NCI-H2227 (cell line): ENCODE measurements around the gene ZER1.
A peak's percentile ranks its signal among the peaks of the same experiment; 100 is the strongest.

Source experiments
- DNase-seq: peaks from one replicate; lab custom pipeline; 2025; ENCODE audit not compliant: unreplicated experiment; lab: John Stamatoyannopoulos, UW

ZER1 gene

DNA sequence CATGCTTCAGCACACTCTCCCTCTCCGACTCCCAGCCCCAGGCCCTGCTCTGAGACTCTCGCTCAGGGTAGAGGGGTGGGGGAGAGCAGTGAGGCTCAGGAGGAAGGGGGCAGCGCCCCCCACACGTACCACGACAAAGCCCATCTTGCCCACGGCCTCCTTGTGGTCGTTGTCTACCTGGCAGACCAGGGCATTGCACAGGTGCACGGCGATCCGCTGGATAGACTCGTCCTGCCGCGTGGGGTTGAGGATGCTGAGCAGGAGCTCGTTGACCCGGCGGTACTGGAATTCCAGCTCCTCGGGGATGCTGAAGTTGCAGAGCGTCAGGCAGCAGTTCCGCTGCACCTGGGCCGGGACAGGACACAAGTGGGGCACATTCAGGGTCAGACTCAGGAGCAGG lies 29.3 kb downstream of the ZER1 start:
- no peak for DNase-seq

DNA sequence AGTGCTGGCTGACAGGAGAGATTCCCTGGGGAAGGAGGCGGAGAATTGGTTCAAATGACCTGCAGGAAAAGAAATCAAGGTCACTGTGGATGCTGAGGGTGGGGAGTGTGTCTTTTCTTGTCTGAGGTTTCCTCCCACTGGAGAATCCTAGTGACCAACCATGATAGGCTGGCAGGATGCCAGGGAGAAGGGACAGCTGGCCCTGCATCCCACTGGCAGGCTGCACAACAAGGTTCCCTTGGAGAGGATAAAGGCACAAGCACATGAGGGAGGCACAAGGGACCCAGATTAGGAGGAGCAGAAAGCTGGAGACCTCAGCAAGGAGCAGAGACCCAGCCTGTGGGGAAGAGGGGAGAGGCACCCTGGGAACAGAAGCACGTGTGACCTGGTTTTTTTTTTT lies 36.4 kb downstream of the ZER1 start:
- DNase-seq = peak; percentile 27

DNA sequence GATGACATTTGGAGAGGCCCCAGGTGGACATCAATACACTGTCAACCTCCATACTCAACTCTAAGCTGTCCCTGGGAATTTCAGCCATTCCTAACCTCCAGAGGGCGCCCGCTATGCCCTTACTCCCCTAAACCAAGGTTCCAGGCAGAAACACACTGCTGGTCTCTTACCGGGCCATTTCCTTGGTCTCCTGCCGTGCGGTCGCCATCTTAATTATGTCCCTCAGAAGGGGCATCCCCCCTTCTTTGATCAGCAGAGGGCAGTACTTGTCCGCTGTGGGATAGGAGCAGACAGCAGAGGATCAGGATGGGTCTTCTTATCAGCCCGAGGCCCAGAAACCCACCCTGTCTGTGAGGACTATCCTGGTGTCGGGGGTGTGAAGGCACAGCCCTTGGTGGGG lies 38.5 kb downstream of the ZER1 start:
- DNase-seq = peak; percentile 87

DNA sequence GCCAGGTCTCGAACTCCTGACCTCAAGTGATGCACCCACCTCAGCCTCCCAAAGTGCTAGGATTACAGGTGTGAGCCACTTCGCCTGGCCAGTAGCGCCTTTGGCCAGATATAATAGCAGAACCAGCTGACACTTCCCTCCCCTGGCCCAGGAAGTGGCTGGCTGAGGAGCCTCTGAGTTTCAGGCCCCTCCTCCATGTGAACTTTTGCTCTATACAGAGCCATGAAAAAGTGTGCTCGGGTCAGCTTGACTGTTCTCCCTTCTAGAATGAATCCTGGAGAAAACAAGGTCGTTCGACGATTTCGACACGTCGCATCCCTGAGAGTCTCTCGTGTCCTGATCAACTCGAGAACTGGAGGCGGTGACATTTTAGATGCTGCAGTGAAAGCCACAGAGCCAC lies 39.2 kb downstream of the ZER1 start:
- DNase-seq = no peak

DNA sequence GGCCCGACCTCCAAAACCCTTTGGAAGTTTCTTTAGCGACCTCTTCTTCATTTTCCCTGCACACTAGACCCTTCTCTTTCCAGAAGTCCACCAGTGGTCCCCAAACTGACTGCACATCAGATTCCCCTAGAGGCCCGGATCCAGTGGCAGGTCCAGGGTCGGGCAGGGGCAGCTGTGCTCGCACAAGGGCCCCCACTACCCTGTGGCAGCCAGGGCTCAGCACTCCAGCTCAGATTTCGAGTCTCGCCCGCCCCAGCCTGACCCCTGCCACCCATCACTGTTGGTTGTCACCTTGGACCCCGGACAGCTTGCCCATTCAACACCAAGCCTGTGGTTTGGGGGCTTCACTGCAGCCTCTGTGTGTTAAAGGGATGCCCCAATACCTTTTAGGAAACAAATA lies 40.0 kb downstream of the ZER1 start:
- no peak for DNase-seq

DNA sequence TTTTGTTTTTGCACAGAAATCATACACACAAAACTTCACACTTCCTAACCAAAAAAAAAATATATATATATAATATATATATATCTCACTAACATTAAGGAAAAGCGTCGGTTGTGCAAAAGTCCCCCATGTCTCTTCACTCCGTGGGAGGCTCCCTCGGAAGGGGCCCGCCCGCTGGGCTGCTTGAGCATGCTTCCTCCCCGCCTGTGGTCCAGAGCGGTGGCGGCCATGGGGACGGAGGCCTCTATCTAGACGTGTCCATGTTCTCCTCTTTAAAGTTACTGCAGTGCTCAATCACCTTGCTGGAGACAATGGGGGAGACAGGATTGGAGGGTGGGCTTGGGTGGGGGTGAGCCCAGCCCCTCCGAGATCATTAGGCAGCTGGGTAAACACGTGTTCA lies 40.6 kb downstream of the ZER1 start:
- no peak for DNase-seq

DNA sequence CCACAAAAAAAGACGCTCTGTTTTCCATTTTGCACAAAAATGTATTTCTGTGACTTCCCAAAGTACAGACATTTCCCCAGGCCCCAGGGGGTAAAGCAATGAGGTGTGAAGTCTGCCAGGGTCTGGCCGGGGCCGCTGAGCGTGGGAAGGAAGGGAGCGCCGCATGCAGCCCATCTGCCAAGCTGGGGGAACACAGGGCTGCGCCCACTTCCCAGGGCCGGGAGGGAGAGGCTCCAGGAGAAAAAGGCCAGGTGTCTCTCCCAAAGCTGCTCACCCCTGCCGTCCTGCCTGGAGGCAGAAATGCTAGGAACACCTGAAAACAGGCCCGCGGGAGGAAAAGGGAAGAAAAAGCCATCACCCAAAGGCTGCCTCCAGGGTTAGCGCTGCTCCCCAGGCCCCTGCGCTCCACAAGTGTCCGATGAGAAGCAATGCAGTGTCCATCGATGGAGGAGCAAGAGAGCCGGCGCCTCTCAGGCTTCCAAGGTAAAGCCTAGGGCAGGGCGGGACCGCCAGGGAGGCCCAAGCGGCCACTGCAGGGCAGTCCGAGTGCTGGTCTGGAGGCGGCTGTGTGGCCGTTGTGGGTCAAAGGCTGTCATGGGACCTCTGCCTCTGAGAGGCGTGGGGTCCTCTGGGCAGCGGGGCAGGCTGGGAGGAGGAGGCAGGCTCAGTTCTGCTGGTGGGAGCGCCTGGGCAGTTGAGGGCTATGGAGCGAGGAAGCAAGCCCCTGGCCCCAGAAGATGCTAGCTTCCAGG lies 41.8 kb downstream of the ZER1 start:
- no peak for DNase-seq

DNA sequence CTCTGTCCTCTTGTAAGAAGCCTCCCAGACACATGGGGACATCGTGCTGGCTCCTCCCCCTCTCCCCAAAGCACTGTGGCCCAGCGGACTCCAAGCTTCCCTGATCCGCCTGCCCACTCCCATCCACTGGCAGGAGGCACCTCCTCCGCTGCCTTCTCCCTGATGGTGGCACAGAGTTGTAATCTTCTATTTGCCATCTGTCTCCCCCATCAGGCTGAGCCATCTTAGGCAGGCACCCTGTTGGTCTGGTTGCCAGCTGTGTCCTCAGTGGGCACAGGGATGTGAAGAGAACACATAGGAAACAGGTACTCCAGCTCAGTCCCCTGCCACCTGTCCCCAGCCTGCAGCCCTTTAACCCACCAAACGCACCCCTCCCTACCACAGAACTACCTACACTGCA lies 42.4 kb downstream of the ZER1 start:
- no peak for DNase-seq

DNA sequence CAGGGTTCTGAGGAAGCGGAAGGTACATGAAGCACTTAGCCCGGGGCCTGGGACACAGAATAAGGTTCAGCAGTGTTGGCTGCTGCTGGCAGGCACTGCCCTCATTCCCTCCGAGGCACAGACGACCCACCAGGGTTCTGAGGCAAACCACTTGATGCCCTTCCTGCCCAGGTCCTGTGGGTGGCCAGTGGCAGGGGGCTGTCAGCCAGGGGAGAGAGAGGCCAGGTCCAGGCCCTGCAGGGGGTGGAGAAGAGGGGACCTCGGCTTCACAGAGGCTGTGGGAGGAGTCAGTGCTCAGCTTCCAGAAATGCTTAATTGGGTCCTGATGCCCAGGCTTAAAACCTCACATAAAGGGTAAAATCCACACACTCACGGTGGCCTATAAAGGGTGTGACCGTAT lies 43.4 kb downstream of the ZER1 start:
- no peak for DNase-seq

DNA sequence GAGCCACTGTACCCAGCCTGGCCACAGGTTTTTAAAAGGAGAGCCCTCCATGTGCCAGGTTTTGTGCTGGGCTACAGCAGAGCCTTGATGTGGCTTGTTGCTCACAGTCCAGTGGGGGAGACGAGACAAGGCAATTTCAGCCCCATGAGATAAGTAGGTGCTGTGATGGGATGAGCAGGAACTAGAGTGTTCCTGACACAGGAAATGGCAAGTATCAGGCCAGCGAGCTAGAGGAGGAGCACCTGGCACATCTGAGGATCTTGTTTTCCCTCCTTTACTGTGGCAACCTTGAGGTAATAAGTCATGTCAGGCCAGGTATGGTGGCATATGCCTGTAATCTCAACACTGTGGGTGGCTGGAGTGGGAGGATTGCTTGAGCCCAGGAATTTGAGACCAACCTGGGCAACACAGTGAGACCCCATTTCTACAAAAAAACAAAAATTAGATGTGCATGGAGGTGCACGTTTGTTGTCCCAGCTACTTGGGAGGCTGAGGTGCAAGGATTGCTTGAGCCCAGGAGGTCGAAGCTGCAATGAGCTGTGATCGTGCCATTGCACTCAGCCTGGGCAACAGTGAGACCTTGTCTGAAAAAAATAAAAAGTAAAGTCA lies 44.0 kb downstream of the ZER1 start:
- no peak for DNase-seq

DNA sequence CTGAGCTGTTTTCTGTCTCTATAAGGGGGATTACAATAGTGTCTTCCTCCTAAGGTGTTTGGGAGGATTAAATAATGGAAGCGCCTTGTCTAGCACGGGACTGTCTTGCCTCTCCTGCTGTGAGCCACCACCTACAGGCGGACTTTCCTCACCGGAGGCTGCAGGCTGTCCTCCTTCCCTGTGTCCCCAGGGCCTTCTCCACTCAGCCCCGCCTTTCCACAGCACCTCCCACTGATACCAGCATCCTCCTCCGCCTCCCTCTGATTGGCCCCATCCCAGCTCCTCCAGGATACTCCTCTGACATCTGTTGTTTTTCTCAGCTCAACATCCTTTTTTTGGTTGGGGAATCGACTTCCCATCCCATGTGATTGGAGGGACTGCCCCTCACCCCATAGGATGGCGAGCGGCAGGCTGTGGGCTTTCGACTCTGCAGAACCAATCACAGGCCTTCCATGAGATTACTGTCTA lies 46.9 kb downstream of the ZER1 start:
- DNase-seq = peak; percentile 88

DNA sequence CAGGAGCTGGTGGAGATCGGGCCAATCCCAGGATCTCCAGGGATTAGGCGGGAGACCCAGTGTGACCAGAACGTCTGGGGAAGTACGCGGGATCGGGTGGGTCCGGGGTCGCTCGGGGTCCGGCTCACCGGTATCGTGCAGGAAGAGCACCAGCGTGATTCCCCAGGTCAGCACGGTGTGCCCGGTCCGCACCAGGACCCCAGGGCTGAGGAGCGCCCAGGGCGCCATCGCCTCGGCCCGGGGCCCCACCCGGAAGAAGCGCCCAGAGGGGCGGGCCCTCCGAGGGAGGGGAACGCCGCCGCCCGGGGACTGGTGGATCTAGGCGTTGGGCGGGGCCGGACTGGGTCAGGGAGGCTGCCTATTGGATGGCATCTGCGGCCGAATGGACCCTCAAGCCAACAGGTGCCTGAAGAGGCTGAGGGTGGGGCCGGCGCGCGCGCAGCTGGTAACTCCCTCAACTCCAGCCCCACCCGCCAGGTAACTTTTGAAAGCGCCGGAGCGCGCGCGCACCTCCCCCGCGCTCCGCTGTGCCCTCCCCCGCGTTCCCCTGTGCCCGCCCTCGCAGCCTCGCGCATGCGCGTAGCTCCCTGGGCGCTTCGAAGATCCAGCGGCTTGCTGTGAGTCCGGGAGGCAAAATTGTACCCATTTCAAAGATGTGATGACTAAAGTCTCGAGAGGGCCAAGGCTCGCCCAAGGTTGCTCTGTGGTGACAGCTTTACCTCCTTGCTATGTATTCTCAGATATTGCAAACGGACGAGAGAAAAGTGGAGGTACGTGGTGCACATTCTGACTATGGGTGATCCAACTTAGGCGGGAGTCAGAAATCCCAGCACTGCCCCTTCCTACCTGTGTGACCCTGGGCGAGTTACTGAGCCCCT lies 47.6 kb downstream of the ZER1 start, which contains the start of gene ZDHHC12:
TSS of gene ZDHHC12 (minus strand) at position 262 of the 878 bp plus-strand sequence. CDS start at position 228, 34 bp downstream.
- peak; percentile 97 for DNase-seq

DNA sequence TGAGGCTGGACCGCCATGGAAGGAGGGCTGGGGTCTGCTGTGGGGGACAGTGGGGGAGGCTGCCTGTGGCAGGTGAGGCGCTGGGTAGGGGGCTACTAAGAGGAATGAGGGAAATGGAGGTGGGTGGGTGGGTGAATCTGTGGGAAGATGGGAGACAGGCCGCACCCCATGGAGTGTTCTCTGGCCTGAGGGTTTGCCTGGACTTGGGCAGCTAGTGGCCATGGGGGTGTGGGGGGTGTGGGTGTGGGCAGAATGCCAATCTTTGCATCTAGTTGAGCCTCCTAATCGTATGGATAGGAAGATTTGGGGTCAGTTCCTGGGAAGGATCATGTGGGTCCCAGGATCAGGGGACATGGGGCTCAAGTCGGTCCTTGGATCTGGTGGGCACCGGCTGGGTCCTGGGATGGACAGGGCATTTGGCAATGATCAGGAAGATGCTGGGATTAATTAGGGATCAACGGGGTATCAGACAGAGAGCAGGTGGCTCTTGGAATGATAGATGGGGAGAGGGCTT lies 48.3 kb downstream of the ZER1 start:
- no peak for DNase-seq

DNA sequence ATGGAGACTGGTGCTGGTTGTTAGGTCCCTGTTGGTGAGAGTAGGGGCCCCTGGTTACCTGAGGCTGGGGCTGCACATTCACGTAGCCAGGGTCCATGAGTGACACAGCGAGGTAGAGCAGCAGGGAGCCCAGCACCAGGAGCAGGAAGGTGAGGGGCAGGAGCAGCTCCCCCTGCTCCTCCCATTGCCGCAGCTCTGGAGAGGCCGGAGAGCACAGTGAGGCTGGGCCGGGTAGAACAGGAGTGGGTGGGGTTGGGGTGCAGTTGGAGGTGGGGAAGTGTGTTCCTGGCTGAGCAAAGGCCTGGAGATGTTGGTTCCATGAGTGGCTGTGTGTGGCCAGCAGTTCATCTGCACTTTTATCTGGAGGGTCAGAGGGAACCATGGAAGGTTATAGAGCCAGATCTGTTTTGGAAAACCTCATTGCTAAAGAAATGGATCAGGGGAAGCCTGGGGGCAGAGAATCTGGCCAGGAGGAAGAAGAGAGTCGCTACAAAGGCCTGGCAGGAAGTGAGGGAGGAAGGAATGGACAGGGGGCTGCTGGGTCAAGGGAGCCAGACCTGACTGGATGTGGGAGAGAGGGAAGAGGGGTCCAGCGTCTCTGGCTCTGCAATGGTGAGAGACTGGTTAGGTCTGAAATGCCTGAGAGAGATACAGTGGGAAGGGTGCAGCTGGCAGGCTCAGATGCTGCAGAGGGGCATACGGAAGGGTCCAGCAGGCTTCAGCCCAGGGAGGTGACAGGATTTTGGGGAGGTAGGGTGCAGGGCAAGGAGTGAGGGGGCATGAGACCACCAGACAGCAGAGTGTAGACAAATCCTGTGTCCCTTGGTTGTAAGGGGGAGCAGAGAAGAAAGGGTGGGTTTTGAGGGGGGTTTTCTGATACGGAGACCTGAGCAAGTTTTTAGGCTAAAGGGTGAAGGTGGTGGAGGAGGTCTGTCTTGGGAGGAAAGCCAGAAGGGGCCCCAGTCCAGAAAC lies 49.1 kb downstream of the ZER1 start:
- no peak for DNase-seq

DNA sequence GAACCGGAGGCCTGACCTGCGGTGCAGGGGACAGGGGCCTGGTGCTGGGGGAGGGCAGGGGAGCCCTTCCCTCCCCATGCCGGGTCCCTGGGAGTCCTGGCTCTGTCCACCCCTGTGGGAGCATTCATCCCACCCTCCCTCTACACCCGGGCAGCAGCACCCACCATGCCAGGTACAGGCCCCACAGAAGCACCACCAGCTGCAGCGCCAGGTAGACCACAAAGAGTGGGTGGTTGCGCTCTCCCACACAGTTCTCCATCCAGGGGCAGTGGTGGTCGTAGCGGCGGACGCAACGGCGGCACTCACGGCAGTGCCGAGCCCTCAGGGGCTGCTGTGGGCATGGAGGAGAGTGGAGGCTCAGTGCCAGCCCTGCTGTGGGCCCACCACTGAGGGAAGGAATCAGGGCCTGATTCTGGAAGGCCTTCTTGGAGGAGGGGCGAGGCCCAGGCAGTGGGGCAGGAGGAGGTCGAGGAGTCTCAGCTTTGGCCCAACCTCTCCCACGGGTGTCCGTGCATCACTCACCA lies 50.2 kb downstream of the ZER1 start:
- DNase-seq = no peak

DNA sequence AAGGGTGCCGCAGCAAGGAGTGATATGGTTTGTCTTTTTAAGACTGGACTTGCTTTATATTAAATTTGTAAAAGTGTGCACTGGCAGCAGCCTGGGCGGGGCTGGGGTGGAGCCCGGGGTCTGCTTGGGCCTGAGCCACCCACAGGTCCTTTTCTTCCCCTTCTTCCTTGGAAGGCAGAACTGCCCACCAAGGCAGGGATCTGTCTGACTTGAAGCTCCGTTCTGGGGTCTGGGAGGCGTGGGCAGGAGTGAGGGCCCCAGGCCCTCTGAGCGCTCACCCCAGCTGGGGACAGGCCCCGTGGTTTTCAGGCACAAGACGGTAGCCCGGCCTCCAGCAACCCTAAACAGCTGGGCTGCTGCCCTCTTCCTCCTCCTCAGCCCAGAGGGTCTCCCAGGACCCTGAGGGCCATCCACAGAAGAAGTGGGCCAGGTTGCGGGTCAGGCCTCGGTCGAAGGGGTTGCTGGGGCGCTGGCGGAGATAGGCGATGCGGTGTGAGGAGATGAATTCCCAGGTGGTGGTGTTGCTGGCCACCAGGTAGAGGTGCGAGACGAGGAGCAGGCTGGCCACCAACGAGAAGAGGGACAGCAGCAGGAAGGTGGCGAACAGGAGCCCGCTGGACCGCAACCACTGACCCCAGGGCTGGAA lies 50.8 kb downstream of the ZER1 start:
- no peak for DNase-seq

DNA sequence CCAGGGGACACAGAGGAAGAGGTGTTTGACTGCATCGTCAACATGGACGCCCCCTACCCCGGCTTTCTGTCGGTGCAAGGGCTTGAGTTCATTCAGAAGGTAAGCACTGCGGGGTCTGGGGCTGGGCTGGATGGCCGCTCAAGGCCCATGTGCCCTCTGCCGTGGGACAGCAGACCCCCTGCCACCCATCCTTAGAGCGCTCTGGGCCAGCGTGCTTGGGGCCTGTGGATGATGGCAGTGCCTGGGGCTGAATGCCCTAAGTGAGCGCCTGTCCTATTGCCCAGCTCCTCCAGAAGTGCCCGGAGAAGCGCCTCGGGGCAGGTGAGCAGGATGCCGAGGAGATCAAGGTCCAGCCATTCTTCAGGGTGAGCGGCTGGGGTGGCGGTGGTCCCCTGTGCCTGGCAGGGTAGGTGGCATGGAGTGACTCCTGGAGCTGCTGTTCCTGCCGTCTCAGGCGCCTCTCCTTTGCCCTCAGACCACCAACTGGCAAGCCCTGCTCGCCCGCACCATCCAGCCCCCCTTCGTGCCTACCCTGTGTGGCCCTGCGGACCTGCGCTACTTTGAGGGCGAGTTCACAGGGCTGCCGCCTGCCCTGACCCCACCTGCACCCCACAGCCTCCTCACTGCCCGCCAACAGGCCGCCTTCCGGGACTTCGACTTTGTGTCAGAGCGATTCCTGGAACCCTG lies 51.7 kb downstream of the ZER1 start:
- DNase-seq = no peak

DNA sequence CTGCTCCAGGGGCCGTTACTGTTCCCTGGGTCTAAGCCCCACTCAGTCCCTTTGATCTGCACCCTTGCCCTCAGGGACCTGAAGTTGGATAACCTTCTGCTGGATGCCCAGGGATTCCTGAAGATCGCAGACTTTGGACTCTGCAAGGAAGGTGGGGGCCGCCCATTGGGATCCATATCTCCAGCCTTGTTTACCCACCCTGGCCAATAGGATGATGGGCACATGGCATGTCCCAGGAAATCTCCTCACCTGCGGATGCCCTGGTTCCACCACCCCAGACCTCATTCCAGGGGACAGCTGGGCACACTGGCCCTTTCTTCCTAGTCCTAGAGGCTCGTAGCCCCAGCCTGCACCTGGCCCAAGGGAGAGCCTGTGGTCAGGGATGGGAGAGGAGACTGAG lies 53.3 kb downstream of the ZER1 start:
- DNase-seq = no peak

DNA sequence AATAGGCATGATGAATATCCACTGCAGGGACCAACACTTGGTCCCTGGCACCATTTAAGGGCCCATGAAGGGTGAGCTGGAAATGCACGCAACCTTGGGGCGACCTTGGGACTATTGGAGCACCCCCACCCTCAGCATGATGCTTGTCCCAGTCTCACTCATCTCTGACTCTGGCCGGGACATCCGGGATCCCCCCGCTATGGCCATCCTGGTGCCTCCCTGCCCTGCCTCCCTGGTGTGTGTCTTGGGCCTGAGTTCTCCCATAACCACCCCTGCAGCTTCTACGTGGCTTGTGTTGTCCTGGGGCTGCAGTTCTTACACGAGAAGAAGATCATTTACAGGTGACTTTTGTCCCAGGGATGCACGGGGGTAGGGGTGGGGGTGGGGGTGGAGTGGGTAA lies 53.7 kb downstream of the ZER1 start:
- no peak for DNase-seq
